GM12878 (cell line): ENCODE measurements around the gene KCNC1. TPM values are rescaled to one million over a fixed set of nuclear protein-coding genes. Genes with fewer than 3 reads are reported as not detected.
A peak's percentile ranks its signal among the peaks of the same experiment; 100 is the strongest.

Experiments used
- ATAC-seq: fragments of 200-7000 bp; cut with Tn5 transposase; 3 replicates; pipeline ENCODE4 v1.9.1; 2020; ENCODE audit warnings: mild to moderate bottlenecking, moderate library complexity
- BruUV-seq: library from RNA; stranded (reverse); fragments of 400-500 nt; replicated peaks from 2 replicates; lab custom pipeline; 2021; lab: Mats Ljungman, UMichigan
- CTCF ChIA-PET: fragments of 300-600 bp; sonication (Branson Sonifier 250); formaldehyde crosslinking; extraction: SDS; loops from one replicate; lab custom pipeline; 2021; ENCODE audit warnings: inconsistent platforms; lab: Yijun Ruan, JAX
- POLR2A ChIA-PET: fragments of 350-600 bp; formaldehyde crosslinking; extraction: SDS; loops from one replicate; lab custom pipeline; 2021; ENCODE audit warnings: inconsistent platforms; lab: Charles Lee
- RAD21 ChIA-PET: fragments of 300-600 bp; sonication (Branson Sonifier 250); formaldehyde crosslinking; loops from one replicate; lab custom pipeline; 2023; ENCODE audit warnings: antibody characterized with exemption; ENCODE audit not compliant: unreplicated experiment; lab: Charles Lee
- SMC1A ChIA-PET: fragments of 300-600 bp; sonication (Branson Sonifier 250); formaldehyde crosslinking; loops from one replicate; lab custom pipeline; 2023; ENCODE audit not compliant: unreplicated experiment, uncharacterized antibody; lab: Charles Lee
- DNase-seq: peaks from one replicate; pipeline ENCODE4 v3.0.0-alpha.2; 2011; ENCODE audit warnings: low read depth, low spot score
- FAIRE-seq: peaks from 3 replicates; lab custom pipeline; 2011; peaks lifted over from hg19 to GRCh38; lab: Jason Lieb, UNC
- H2AFZ ChIP-seq: 2 replicates; pipeline ENCODE4 v1.6.0; 2011; ENCODE audit warnings: low read depth, low read length, control low read depth; ENCODE audit not compliant: control insufficient read depth
- H3K27ac ChIP-seq: 2 replicates; pipeline ENCODE4 v1.5.1; 2011; ENCODE audit warnings: control low read depth; ENCODE audit not compliant: control insufficient read depth, insufficient read depth
- H3K27me3 ChIP-seq, 2 experiments: replicated peaks in 1 of 2; 2 replicates each; pipeline versions ENCODE4 v1.6.0 to v1.6.1; 2011; ENCODE audit warnings: low read length in 1 of 2; ENCODE audit not compliant: control insufficient read depth in 2 of 2, insufficient read depth in 2 of 2
- H3K36me3 ChIP-seq, 2 experiments: 2 replicates each; pipeline ENCODE4 v1.5.1; 2011; ENCODE audit warnings: low read length in 1 of 2; ENCODE audit not compliant: control insufficient read depth in 2 of 2, insufficient read depth in 2 of 2
- H3K4me1 ChIP-seq: 2 replicates; pipeline ENCODE4 v1.6.1; 2011; ENCODE audit warnings: mild to moderate bottlenecking, low read length, moderate library complexity, mixed read lengths; ENCODE audit not compliant: control insufficient read depth, insufficient read depth
- H3K4me2 ChIP-seq: 2 replicates; pipeline ENCODE4 v1.6.0; 2011; ENCODE audit warnings: control low read depth; ENCODE audit not compliant: control insufficient read depth, insufficient read depth
- H3K4me3 ChIP-seq: fragments of 200-600 bp; sonication (generic); 2 replicates; pipeline ENCODE4 v1.5.1; 2016
- H3K79me2 ChIP-seq: 2 replicates; pipeline ENCODE4 v1.6.0; 2011; ENCODE audit warnings: low read length; ENCODE audit not compliant: control insufficient read depth, insufficient read depth
- H3K9ac ChIP-seq: 2 replicates; pipeline ENCODE4 v1.8.0; 2011; ENCODE audit warnings: low read length, control low read depth, mixed read lengths; ENCODE audit not compliant: control insufficient read depth, insufficient read depth
- H3K9me3 ChIP-seq: replicated peaks from 3 replicates; pipeline ENCODE4 v1.5.1; 2011; ENCODE audit warnings: mild to moderate bottlenecking, low read length; ENCODE audit not compliant: control insufficient read depth, insufficient read depth
- H4K20me1 ChIP-seq: 2 replicates; pipeline ENCODE4 v1.6.0; 2011; ENCODE audit not compliant: control insufficient read depth, insufficient read depth
- CHD2 ChIP-seq: IDR thresholded peaks from 2 replicates; pipeline ENCODE4 v1.6.1; 2011; ENCODE audit warnings: low read depth, low read length, improper control_type of control experiment, borderline replicate concordance
- EP300 ChIP-seq, 2 experiments: fragments of 150-350 bp in 1 of 2; IDR thresholded peaks; 2 replicates each; pipeline ENCODE4 v1.6.1; 2011 to 2012; ENCODE audit warnings: low read depth in 2 of 2, low read length in 2 of 2, borderline replicate concordance in 1 of 2, improper control_type of control experiment in 1 of 2, inconsistent platforms in 1 of 2; ENCODE audit not compliant: control insufficient read depth in 1 of 2
- MEF2B ChIP-seq: fragments of 450-650 bp; IDR thresholded peaks from 2 replicates; pipeline ENCODE4 v1.6.1; 2018; ENCODE audit warnings: mild to moderate bottlenecking, moderate library complexity; ENCODE audit not compliant: partially characterized antibody, poor library complexity, severe bottlenecking
- PAX5 ChIP-seq: IDR thresholded peaks from 2 replicates; pipeline ENCODE4 v1.6.1; 2011; ENCODE audit warnings: low read depth, low read length, borderline replicate concordance
- PAX8 ChIP-seq: fragments of 450-650 bp; IDR thresholded peaks from 2 replicates; pipeline ENCODE4 v1.6.1; 2017; ENCODE audit warnings: mild to moderate bottlenecking, moderate library complexity
- REST ChIP-seq: IDR thresholded peaks from 2 replicates; pipeline ENCODE4 v1.6.1; 2012; ENCODE audit warnings: mild to moderate bottlenecking, low read depth, low read length
- SREBF2 ChIP-seq: IDR thresholded peaks from 2 replicates; pipeline ENCODE4 v1.6.1; 2012; ENCODE audit warnings: mild to moderate bottlenecking, low read length
- WGBS: methylation state at CpG from one replicate; pipeline ENCODE4 v1.1.6; 2016; ENCODE audit warnings: low lambda C conversion rate; ENCODE audit not compliant: insufficient replicate concordance, insufficient coverage; ENCODE audit errors: missing lambda C conversion rate; 5-methylcytosine and 5-hydroxymethylcytosine counted together
- in situ Hi-C: fragments of 300-500 bp; cut with MboI; formaldehyde crosslinking; loops from 9 replicates; pipeline ENCODE4 v1.14.3; 2018; ENCODE audit warnings: mixed read lengths
- intact Hi-C: fragments of 100-400 bp; cut with micrococcal nuclease; formaldehyde crosslinking; loops from one replicate; pipeline ENCODE4 v1.14.2; 2022; ENCODE audit not compliant: unreplicated experiment
- polyA plus RNA-seq, 11 experiments: library from polyadenylated mRNA; depleted of rRNA in 4 of 11; unstranded in 6 of 11; stranded (reverse) in 5 of 11; fragments of >200 nt; fragmentation: Nextera tagmentation in 4 of 11; fragmentation: Illumina TruSeq in 1 of 11; extraction: Ambion mirVana in 4 of 11; extraction: Trizol in 1 of 11; gene quantifications; 1 replicate in 1 of 11; 2 replicates in 10 of 11; pipeline versions ENCODE4 v1.2.1 to v1.2.3, GENCODE V29; 2011 to 2016; ENCODE audit warnings: inconsistent platforms in 2 of 11, missing spikeins in 2 of 11, low read depth in 1 of 11
- total RNA-seq, 4 experiments: library from RNA; depleted of rRNA in 3 of 4; stranded (reverse); fragments of >200 nt in 3 of 4; fragmentation: Illumina TruSeq in 1 of 4; extraction: Trizol in 1 of 4; gene quantifications; 2 replicates each; pipeline versions ENCODE4 v1.2.1 to v1.2.3, GENCODE V29; 2013 to 2021

The KCNC1 gene
- total and polyA plus RNA-seq, 10 of the 15 experiments (the other 5 are each of a cell fraction or from before 2014, with no cell fraction given) = 0.27 to 0.34 TPM; not detected in 8

GRCh38 chr11:17733261-17733660, 1.3 kb upstream of the KCNC1 start:
- Histone ChIP-seq H3K36me3 (no peaks in the 10 kb centered on the region), H3K4me2 (no peak overlapping the region), H3K79me2 (no peaks in the 10 kb centered on the region), H3K27me3 (peaks cover 2 to 3% of the 10 kb centered on the region in 2 experiments; a peak in 2 of 4 replicates), H3K27ac (no peak overlapping the region), H4K20me1 (no peaks in the 10 kb centered on the region), H3K9me3 (no peaks in the 10 kb centered on the region), H2AFZ (no peak overlapping the region), H3K4me3 (no peak overlapping the region), H3K4me1 (no peaks in the 10 kb centered on the region), H3K9ac (no peak overlapping the region)
- ATAC-seq (no peak), DNase-seq (no peak), FAIRE-seq (no peak)
- TF ChIP-seq MEF2B (no peak), SREBF2 (no peak)
- CTCF ChIA-PET = interaction anchor here (6.3 kb wide), 1 partner anchor 244 kb away, joined by 268 read pairs; no protein-coding TSS in a partner anchor
- no TSS peak for BruUV-seq
- intact Hi-C loops (no loop called here), in situ Hi-C loops (loop anchor here (5.0 kb wide), 1 partner anchor 244 kb away; no protein-coding TSS in a partner anchor)
- 22% methylated on average over 4 of the region's 4 CpGs for WGBS
- SMC1A ChIA-PET = interaction anchor here (5.4 kb wide), 1 partner anchor 246 kb away, joined by 99 read pairs; no protein-coding TSS in a partner anchor
- POLR2A ChIA-PET = no interaction called here
- RAD21 ChIA-PET = interaction anchor here (1.7 to 3.2 kb wide), 2 partner anchors 26 to 134 kb away, joined by 4 to 30 read pairs; no protein-coding TSS in a partner anchor

- in situ Hi-C loops = loop anchor here (5.0 kb wide), 1 partner anchor 242 kb away; no protein-coding TSS in a partner anchor
- Histone ChIP-seq H4K20me1 (no peaks in the 10 kb centered on the region), H3K27me3 (peaks cover 3 to 6% of the 10 kb centered on the region in 2 experiments; a peak in 2 of 4 replicates), H3K27ac (no peak overlapping the region), H3K9me3 (no peaks in the 10 kb centered on the region), H3K4me2 (peak overlapping the region; percentile 48; the same call in 1 of the 2 replicates), H2AFZ (no peak overlapping the region), H3K9ac (no peak overlapping the region), H3K36me3 (no peaks in the 10 kb centered on the region), H3K79me2 (no peaks in the 10 kb centered on the region), H3K4me3 (no peak overlapping the region), H3K4me1 (no peaks in the 10 kb centered on the region)
- FAIRE-seq (no peak), DNase-seq (no peak), ATAC-seq (peak; percentile 29; the same call in 2 of the 3 replicates)
- TF ChIP-seq EP300 (IDR thresholded peaks at IDR 0.05; ENCODE audit: borderline replicate concordance in 1 of 2, control insufficient read depth in 1 of 2, low read depth in 2 of 2, low read length in 2 of 2) (no peak), CHD2 (no peak), PAX8 (no peak), PAX5 (peak; percentile 71), REST (peak; percentile 90), SREBF2 (no peak)
- ChIA-PET POLR2A (no interaction called here), SMC1A (no interaction called here), CTCF (interaction anchor here (0.6 to 6.3 kb wide), 2 partner anchors 216 to 242 kb away, joined by 3 to 268 read pairs; no protein-coding TSS in a partner anchor), RAD21 (no interaction called here)
- 6% methylated on average over 35 of the region's 73 CpGs for WGBS
- no TSS peak for BruUV-seq
- intact Hi-C loops = no loop called here
Observed at GRCh38 chr11:17734986-17735817, 621 bp downstream of the KCNC1 start.
